ES-I3 (cell line): ENCODE results near the gene KIF23.

Experiments used
- H3K36me3 ChIP-seq: 2 replicates; pipeline ENCODE4 v1.6.1; 2013; ENCODE audit warnings: mild to moderate bottlenecking, low read length, control low read depth, moderate library complexity; ENCODE audit not compliant: insufficient read depth
- H3K4me1 ChIP-seq: 2 replicates; pipeline ENCODE4 v1.6.1; 2013; ENCODE audit warnings: mild to moderate bottlenecking, control low read depth, low read length; ENCODE audit not compliant: insufficient read depth
- H3K9ac ChIP-seq: 2 replicates; pipeline ENCODE4 v1.6.1; 2013; ENCODE audit warnings: low read depth, mild to moderate bottlenecking, low read length, moderate library complexity
- H3K9me3 ChIP-seq: 2 replicates; pipeline ENCODE4 v1.6.1; 2013; ENCODE audit warnings: mild to moderate bottlenecking, low read length, moderate library complexity; ENCODE audit not compliant: control insufficient read depth, insufficient read depth

The KIF23 gene

DNA sequence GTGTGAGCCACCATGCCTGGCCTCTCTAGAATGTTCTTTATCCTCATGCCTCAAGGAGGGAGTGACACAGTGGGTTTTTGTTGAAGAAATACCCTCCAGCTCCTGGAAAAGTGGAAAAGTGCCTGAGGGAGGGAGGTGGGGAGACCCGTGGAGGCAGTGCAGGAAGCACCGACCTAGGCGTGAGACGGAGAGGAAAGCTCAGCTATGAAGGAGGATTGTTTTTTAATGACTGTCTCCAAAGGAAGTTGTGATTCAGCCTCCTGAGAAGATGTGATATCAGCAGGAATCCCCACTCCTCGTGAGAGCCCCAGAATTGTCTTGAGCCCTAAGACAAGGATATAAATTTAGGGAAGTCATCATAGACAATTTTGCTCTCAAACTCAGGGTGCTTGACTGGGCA, 60.1 kb downstream of the KIF23 start:
- no peaks in the 10 kb centered on the region for H3K36me3 ChIP-seq
- H3K4me1 ChIP-seq = no peaks in the 10 kb centered on the region
- no peak overlapping the region for H3K9ac ChIP-seq
- H3K9me3 ChIP-seq = no peaks in the 10 kb centered on the region

DNA sequence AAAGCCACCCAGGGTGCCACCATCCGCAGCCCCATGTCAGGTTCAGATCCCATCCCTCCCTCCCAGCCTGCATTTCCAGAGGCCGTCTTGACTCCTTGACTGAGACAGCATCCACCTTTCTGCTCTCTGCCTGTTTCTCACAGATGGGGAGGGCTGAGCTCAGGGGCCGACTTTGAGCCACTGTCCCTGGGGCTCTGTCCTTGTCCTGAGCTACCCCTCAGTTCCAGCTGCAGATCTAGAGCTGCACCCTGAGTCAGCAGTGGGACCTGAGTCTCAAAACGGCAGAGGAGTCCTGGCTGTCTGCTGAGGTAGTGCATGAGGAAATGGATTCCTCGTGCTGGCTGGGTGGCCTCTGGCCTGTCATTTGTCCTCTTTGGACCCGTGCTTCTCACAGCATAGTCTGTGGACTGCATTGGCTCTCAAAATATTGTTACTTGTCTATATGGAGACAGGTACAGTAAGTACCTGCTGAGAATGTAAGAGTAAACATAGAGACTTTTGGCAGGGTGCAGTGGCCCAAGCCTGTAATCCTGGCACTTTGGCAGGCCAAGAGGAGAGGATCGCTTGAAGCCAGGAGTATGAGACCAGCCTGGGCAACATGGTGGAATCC, 60.8 kb downstream of the KIF23 start:
- H3K9me3 ChIP-seq = no peaks in the 10 kb centered on the region

DNA sequence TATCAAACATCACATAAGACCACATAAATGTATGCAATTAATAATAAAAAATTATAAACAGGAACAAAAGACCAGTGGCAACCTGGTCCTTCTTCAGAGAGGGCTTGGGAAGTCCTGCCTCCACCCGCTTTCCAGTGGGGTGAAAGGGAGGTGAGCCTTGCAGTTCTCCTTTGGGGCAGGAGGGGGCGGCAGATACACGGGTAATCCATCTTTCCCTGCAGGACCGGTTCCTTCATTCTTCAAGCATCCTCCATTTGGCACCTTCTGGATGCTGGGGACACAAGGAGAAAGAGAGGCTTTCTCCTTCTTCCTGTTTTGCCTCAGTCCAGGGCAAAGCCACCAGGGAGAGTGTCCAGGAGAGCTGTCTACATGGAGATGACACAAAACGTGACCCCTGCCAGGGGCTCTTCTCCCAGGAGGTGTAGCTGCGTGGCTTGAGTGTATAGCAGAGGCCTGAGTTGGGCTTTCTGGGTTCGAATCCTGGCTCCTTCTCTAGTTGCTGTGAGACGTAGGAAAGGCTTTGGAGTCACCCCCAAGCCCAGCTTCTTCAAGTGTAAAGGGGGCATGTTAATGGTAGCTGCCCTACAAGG, 61.7 kb downstream of the KIF23 start:
- Histone ChIP-seq H3K9ac (no peak overlapping the region), H3K4me1 (no peaks in the 10 kb centered on the region), H3K9me3 (no peaks in the 10 kb centered on the region), H3K36me3 (no peaks in the 10 kb centered on the region)

More for the DNA sequence above, 60.8 kb downstream of the KIF23 start:
- H3K36me3 ChIP-seq = no peaks in the 10 kb centered on the region
- H3K4me1 ChIP-seq = no peaks in the 10 kb centered on the region
- no peak overlapping the region for H3K9ac ChIP-seq

DNA sequence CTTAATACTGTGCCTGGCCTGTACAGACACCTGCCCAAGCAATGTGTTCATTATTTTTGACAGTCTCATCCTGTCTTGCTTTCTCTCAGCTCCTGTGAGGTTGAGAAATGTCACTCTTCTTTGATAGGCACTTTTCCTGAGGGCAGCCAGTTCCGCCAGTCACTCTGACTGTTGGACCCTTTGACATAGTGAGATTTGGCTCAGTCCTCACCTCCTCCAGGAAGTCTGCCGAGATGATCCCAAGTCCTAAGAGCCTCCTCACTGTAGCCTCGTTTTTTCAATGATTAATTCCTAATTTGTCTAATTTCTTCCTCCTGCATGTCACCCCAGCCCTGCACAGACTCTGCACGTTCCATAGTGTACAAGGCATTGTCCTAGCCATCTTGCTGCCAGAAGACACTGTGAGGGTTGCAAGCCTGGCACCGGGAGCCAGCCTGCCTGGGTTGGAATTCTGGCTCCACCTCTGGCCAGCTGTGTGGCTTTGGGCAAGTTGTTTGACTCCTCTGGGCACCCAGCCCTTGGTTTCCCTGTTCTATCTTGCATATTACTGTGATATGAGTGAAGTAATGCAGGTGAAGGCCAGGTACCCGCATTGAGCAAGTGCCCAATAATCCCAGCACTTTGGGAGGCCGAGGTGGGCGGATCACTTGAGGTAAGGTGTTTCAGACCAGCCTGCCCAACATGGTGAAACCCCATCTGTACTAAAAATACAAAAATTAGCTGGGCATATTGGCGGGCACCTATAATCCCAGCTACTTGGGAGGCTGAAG, 62.7 kb downstream of the KIF23 start:
- Histone ChIP-seq H3K4me1 (no peaks in the 10 kb centered on the region), H3K9ac (no peak overlapping the region), H3K36me3 (no peaks in the 10 kb centered on the region), H3K9me3 (no peaks in the 10 kb centered on the region)

DNA sequence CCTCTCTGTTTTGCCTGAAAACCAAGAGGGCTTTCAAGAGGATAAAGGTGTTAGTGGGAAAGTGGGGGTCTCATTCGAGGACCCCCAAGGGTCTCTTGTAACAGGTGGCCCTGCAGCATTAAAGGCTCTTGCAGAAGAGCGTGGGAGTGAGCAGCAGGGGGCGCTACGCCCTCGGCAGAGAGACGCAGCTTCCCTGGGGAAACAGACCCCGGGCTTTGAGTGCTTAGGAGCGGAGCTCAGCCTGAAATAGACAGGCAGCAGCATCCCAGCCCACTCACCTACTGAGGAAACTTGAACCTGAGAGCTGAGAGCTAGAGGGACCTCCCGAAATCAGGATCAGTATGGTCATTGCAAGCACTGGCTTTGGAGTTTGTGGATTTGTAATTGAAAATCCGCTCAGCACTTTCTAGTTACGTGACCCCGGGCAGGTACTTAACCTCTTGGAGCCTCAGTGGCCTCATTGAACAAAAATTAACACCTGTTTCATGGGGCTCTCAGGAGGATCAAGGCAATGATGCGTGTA, 64.2 kb downstream of the KIF23 start:
- H3K9me3 ChIP-seq = no peaks in the 10 kb centered on the region
- H3K9ac ChIP-seq = no peak overlapping the region
- H3K4me1 ChIP-seq = no peaks in the 10 kb centered on the region
- H3K36me3 ChIP-seq = no peaks in the 10 kb centered on the region

DNA sequence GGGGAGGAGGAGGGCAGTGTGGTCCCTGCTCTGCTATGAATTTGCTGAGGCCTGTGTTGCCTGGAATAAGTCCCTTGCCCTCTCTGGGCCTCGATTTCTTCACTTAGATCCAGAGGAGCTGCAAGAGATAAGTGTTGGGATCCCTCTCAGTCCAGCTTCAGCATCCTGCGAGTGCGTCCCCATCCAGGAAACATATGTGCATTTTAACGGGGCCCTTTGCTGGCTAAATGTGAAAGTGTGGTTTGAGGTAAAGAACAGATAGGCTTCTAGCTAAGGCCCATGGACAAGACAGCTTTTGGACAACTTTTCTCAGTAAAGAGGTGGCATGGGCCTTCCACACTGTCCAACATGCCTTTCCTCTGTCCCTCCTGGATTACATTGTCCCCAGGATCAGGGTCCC, 64.9 kb downstream of the KIF23 start:
- Histone ChIP-seq H3K36me3 (no peaks in the 10 kb centered on the region), H3K9me3 (no peaks in the 10 kb centered on the region), H3K4me1 (no peaks in the 10 kb centered on the region), H3K9ac (no peak overlapping the region)

DNA sequence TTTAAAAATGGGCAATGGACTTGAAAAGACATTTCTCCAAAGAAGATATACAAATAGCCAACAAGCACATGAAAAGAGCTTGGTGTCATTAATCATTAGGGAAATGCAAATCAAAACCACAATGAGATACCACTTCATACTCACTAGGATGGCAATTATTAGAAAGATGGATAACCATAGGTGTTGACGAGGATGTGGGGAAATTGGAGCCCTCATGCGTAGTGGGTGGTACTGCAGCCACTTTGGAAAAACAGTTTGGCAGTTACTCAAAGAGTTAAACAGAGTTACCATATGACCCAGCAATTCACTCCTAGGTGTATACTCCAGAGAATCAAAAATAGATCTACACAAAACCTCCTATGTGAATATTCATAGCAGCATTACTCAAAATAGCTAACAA, 65.8 kb downstream of the KIF23 start:
- H3K4me1 ChIP-seq = no peaks in the 10 kb centered on the region
- H3K36me3 ChIP-seq = no peaks in the 10 kb centered on the region
- H3K9me3 ChIP-seq = no peaks in the 10 kb centered on the region
- no peak overlapping the region for H3K9ac ChIP-seq

DNA sequence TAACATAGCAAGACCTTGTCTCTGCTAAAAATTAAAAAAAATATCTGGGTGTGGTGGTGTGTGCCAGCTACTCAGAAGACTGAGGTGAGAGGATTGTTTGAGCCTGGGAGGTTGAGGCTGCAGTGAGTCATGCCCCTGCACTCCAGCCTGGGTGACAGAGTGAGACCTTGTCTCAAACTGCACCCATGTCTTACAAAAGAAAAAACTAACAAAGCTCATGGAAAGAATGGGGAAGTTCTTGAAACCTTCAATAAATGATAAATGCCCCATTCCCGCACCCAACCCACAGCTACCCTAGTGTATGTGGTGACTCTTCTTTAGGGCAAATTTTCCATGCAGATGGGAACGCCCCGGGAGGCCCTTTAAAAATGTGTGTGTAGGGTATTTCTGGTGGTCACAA, 66.8 kb downstream of the KIF23 start:
- H3K4me1 ChIP-seq = no peaks in the 10 kb centered on the region
- H3K9ac ChIP-seq = no peak overlapping the region
- peaks cover 2% of the 10 kb centered on the region; the same call in 1 of the 2 replicates for H3K9me3 ChIP-seq
- no peaks in the 10 kb centered on the region for H3K36me3 ChIP-seq

DNA sequence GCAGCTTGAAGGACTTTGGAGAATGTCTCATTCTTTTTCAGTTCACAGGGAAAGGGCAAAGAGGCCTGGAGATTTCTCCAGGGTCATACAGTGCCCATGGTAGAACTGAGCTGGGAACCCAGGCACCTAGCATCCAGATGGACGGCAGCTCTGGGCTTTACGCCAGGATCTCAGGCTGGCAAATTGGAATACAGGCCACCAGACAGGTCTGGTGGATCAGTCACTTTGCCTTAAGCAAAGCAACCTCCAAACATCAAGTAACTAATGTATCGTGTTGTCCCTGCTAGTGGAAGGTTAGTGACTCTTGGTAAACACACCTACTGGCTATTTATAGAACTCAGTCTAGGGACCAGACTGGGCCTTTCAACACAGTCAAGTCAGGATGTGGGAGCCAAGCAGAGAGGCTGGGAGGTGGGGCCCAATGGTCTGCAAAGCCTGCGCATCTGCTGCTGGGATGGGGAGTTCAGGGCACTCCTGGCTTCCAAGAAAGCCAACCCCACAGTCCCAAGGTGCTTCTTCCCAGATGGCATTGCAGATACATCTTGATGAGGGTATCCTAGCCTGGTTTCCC, 68.6 kb downstream of the KIF23 start:
- no peak overlapping the region for H3K9ac ChIP-seq
- no peaks in the 10 kb centered on the region for H3K4me1 ChIP-seq
- H3K9me3 ChIP-seq = peaks cover 2% of the 10 kb centered on the region; the same call in 1 of the 2 replicates
- no peaks in the 10 kb centered on the region for H3K36me3 ChIP-seq

DNA sequence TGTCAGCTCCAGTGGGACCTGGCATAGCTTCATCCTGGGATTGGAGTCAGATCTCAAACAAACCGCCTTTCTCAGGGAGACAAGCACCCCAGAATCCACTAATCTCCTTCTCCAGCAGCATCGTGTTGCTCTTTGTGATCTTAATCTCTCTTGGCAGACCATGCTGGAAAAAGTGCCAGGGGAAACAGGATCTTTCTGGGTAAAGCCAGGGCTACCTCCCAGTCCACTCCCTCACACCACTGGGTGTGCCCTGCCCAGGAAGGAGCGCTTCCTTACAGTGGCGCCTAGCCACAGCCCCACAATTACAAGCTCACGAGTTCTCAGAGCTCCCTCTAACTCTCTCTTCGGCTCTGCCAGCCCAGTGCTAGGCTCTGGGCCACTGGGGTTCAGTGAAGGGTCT, 70.7 kb downstream of the KIF23 start:
- no peaks in the 10 kb centered on the region for H3K36me3 ChIP-seq
- peaks cover 2% of the 10 kb centered on the region; the same call in 1 of the 2 replicates for H3K9me3 ChIP-seq
- no peaks in the 10 kb centered on the region for H3K4me1 ChIP-seq
- no peak overlapping the region for H3K9ac ChIP-seq

DNA sequence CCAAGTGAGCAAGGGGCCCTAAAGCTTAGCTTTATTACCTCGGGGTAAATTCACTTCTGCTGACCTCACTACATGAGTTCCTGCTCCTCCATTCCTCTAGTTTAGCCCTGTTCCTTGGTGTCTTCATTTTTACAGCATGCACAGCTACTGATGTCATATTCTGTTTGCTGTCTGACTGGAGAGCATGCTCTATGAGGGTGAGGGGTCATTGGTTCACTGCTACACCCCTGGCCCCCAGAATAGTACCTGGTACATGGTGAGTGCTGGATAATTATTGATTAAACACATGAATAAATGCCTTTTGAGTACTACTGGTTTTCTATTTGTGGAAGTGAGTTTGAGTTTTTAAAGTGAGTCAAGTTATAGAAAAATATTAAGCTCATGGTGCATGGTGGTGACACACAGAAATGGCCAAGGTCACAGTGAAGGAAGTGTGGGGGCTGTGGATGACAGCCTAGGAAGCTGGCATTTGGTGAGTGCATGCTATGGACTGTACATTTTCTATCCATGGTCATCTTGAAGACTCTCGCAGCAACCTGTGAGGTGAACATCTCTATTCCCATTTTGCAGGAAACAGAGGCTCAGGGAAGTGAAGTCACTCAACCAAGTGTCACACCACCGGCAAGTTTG, 72.4 kb downstream of the KIF23 start:
- no peaks in the 10 kb centered on the region for H3K36me3 ChIP-seq

DNA sequence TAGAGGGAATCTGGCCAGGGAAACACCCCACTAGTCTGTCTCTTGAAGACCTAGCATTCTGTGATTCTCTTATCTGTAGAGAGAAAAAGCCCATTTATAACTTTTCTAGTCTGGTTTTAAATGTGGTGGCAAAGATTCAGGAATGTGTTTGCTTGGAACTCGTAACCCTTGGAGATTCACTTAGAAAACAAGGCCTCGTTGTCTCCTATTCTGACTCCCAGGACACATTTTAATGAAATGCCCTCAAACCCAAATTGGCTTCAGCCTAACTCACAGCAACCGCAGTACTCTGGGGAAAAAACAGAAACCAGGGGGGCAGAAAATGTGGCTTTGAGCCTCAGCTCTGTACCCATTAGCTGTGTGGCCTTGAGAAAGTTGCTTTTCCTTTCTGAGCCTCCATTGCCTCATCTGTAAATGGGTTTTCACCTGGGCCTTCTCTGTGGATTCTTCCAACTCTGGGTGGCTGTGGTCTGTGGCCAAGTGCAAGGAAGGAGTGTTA, 75.0 kb downstream of the KIF23 start:
- no peaks in the 10 kb centered on the region for H3K4me1 ChIP-seq
- no peaks in the 10 kb centered on the region for H3K36me3 ChIP-seq
- no peak overlapping the region for H3K9ac ChIP-seq
- H3K9me3 ChIP-seq = peaks cover 9% of the 10 kb centered on the region

More for the DNA sequence above, 72.4 kb downstream of the KIF23 start:
- Histone ChIP-seq H3K9me3 (peaks cover 8% of the 10 kb centered on the region), H3K9ac (no peak overlapping the region), H3K4me1 (no peaks in the 10 kb centered on the region)

DNA sequence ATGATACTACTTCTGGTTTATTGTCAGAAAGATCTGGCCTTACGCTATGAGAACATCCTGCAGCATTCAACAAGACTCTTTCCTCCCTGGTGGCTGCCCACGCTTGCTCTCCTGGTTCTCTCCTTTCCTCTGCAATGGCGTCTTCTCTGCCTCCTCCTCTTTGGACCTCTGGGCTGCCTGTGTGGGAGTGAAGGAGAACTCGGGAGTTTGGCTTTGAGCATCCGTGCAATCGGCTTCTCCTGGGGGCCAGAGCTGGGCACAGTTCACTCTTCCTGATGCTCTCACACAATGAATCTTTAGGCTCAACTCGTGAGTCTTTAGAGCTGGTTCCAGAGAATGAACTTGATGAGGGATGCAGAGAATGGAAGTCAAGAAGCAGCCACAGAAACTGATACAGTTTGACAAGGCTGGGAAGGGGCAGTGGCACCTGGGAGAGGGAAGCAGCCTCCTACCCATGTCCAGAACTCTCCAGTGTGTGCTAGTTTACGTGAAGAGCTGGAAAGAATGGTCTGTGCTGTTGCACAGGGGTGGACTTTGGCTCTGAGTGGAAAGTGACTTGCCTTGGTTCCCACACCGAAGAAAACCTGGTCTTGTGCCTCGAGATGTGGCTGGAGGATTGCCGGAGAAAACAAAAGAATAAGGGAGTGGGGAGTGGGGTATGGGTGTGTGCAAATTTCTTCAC, 76.3 kb downstream of the KIF23 start:
- peaks cover 7% of the 10 kb centered on the region; the same call in 1 of the 2 replicates for H3K9me3 ChIP-seq
- H3K4me1 ChIP-seq = no peaks in the 10 kb centered on the region
- no peaks in the 10 kb centered on the region for H3K36me3 ChIP-seq
- H3K9ac ChIP-seq = no peak overlapping the region
